Anterior cingulate cortex (tissue), 58 donors: Measurements from ENCODE around the gene KRTAP4-6.
"Not testable (repeated sequence)": the region's sequence is repeated elsewhere in the genome, so short reads cannot be mapped to it uniquely, and the experiment has no call there.

Experiments used
- DNase-seq, 58 donors: peaks; one replicate each; lab custom pipeline; 2025; lab: John Stamatoyannopoulos, UW

KRTAP4-6 gene

DNA sequence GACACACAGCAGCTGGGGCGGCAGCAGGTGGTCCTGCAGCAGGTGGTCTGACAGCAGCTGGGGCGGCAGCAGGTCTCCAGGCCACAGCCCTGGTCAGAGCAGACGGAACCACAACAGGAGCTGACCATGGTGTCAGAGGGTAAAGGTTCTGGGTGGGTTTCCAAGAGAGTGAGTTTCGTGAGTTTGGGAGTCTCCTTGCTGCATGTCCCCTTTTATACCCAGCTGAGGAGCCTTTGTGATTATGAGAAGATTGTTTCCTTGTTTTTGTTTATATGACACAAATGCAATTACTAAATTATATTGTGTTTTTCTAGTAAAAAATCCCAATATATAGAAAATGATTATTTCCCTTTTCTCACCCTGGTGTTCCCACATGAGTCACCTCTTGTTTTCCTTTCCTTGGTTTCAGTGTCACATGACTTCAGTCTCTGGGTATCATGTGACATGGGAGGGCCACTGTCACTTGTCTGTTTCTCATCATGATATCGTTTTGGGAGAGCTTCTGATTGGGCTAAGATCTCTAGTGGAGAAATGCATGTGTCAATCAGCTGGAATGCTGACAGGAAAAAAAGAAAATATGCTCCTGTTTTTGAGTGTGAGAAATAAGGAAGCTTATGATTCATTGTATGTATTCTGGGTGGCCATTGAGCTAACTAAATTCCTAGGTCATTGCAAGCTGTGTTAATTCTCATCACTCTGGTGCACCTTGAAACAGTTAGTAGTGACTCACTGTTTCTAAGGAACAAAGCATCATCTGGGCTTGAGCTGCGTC, at the start of gene KRTAP4-6:
TSS of gene KRTAP4-6 (minus strand) at position 185 of the 772 bp plus-strand sequence. CDS start at position 128, 57 bp downstream.
- no peak for DNase-seq

GRCh38 chr17:41189837-41190318, 49.5 kb upstream of the KRTAP4-6 start, which contains the start of gene KRTAP9-1:
KRTAP9-1 (plus strand) TSS chr17:41189887; CDS start chr17:41189887, 0 bp downstream.
- DNase-seq = not testable (repeated sequence)

DNA sequence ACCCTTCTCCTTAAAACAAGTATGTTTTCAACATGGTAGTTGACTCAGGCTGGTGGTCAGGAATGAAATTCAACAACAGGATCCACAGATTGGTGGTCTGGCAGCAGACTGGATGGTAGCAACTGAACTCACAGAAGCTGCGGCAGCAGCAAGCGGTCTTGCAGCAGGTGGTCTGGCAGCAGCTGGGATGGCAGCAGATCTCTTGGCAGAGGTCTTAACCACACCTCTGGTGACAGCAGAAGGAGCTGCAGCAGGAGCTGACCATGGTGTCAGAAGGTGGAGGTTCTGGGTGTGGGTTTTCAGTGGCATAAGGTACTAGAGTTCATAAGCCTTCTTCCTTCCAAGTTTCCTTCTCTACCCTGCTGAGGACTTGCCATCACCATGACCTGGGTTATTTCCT, 46.5 kb upstream of the KRTAP4-6 start:
- DNase-seq = no peak

DNA sequence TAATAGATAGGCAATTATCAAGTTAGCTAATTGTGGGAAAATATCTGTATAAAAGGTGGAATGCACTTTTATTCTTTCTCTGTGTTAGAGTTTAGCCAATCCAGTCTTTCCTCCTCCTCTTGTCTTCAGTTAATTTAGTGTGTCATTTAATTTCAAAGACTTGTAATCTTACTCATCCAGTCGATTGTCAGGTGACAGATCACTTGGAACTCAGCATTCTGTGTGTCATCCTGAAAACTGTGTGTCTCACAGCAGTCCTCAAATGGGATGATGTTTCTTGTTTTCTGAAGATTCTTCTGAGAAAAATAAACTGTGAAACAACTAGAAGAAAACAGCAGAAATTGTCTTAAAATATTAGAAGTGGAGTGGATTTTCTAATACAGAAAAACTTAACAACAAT, 44.7 kb upstream of the KRTAP4-6 start:
- no peak for DNase-seq

GRCh38 chr17:41184480-41184961, 44.2 kb upstream of the KRTAP4-6 start, which contains the start of gene KRTAP4-1:
KRTAP4-1 (minus strand) TSS chr17:41184911; CDS start chr17:41184854, 57 bp downstream.
- DNase-seq = no peak

DNA sequence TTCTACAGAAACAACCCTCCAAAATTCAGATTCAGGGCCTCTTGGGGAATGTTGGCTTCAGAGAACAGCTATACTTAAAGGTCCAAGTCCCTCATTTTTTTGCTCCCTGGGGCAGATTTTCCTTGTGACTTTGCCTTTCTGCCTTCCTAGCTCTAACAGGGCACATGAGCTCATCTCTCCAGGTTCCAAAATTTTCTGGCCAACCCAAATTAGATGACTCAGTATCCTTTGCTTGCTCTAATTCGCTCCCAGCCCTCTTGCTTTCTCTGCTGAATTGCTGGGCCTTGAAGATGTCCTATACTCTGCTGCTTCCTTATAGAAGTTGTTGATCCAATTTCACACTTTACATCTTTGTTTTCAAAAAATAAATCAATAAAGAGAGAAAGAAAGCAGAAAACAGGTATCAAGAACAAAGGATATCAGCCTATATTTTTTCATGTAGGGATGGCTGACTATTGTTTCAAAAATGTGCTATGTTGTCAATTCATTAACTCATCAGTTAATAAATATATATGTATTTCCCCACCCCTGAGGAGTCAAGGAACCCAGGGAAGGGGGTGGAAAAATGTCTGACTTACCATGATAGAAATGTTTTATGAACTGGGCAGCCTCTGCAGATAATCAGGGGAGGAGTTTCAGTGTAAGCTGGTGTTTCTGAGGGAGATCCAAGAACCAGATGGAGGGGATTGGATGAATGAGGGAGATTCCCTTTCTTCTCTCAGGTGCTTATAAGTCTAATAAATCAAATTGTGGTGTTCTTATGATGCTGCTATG, 38.7 kb upstream of the KRTAP4-6 start:
- no peak for DNase-seq

DNA sequence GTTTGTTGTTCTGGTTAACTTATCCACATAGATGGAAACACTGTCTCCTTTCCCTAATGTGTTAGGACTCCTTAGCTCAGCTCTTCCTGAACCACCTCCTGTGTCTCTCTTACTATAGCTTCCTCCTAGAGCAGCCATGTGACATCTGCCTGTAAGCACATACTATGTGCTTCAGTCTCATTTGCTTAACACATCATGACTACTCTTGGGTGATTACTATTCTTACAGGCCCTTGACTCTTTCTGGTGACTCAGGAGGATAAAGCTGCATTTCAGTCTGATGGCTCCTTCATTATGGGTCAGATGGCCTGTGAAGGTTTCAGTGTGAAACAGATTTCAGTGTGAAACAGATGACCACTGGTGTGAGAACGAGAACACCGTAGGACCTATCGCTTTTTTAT, 38.0 kb upstream of the KRTAP4-6 start:
- no peak for DNase-seq

- DNase-seq = no peak
Measured at GRCh38 chr17:41177727-41178271, 37.5 kb upstream of the KRTAP4-6 start, which contains the start of gene KRTAP4-2. KRTAP4-2 (minus strand) TSS chr17:41178221; CDS start chr17:41178164, 57 bp downstream.

DNA sequence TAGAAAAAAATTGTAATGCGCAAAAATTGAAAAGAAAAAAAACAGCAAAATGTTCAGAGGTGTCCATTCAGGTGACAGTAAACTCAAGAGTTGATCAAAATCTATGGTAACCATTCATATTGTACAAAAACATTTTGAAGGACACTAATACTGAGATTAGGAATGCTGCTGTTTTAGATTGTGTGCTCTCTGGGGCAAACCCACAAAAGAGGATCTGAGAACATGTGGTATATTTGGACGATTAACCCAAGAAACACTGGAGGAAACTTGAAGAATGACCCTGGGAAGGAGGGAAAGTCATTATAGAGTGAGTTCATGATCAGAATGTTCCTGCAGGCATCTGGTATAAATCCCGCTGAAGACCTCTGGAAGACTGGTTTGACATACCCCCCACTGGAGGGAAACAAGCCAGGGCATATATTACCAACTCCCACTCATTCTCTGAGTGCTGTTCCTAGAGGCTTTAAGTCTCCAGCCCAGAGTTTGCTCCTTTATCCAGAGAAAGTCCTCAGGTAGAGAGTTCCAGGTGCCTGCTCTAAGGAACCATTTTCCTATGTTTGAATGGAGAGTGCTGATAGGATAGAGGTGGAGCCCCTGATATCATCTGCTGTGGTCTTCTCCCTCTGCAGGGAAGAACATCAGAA, 36.5 kb upstream of the KRTAP4-6 start:
- no peak for DNase-seq

DNA sequence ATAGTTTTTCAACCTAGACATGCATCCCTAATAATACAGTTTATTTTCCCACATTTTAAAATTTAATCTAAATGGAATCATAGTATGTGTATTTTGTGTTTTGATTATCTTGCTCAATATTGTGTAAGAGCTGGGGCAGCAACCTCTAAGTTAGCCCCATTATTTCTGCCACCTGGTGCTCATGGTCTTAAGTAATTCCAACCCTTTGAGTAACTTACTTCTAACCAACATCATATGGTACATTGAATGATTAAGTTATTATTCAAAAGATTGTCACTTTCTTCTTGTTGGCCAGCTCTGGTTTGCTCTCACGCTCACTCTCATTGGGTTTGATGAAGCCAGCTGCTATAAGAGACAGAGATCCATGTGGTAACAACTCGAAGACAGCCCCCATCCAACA, 31.5 kb upstream of the KRTAP4-6 start:
- DNase-seq = no peak

DNA sequence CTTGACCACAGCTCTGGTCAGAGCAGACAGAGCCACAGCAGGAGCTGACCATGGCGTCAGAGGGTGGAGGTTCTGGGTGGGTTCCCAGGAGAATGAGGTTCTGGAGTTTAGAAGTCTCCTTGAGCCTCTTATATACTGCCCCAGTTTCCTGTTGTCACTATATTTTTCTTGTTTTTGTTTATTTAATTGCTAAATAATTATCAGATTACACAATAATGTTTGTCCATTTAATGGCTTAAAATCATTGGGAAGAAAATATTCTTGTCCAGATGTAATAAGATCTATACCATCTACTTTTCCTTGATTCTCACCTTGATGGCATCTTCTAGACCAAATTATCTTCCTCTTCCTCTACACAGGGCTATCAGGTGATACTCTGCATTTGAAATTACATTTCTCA, 27.8 kb upstream of the KRTAP4-6 start, which contains the start of gene KRTAP4-3:
TSS of gene KRTAP4-3 (minus strand) at position 101 of the 400 bp plus-strand sequence. CDS start at position 52, 49 bp downstream.
- DNase-seq = no peak

DNA sequence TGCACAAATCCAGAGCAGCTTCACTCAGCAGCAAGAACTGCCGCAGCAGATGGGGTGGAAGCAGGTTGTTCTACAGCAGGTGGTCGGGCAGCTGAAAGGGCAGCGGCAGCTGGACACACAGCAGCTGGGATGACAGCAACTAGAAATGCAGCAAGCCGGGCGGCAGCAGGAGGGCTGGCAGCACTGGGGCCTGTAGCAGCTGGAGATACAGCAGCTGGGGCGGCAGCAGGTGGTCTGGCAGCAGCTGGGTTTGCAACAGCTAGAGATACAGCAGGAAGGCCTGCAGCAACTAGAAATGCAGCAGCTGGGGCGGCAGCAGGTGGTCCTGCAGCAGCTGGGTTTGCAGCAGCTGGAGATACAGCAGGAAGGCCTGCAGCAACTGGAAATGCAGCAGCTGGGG, 27.2 kb upstream of the KRTAP4-6 start:
- DNase-seq = no peak

GRCh38 chr17:41163828-41164227, 23.5 kb upstream of the KRTAP4-6 start:
- DNase-seq = no peak

GRCh38 chr17:41160648-41161047, 20.3 kb upstream of the KRTAP4-6 start, which contains the start of gene KRTAP4-4:
KRTAP4-4 (minus strand) TSS chr17:41160748; CDS start chr17:41160691, 57 bp downstream.
- no peak for DNase-seq

DNA sequence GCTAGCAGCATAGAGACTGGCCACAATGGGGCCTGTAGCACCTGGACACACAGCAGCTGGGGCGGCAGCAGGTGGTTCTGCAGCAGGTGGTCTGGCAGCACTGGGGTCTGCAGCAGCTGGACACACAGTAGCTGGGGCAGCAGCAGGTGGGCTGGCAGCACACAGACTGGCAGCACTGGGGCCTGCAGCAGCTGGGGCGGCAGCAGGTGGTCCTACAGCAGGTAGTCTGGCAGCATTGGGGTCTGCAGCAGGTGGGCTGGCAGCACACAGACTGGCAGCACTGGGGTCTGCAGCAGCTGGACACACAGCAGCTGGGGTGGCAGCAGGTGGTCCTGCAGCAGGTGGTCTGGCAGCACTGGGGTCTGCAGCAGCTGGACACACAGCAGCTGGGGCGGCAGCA, 19.8 kb upstream of the KRTAP4-6 start:
- not testable (repeated sequence) for DNase-seq

GRCh38 chr17:41153856-41154255, 13.5 kb upstream of the KRTAP4-6 start:
- DNase-seq = peak in 4 of 58 donors; percentile 3 to 37 (median 12)

- DNase-seq = no peak
Measured at GRCh38 chr17:41151525-41151924, 11.2 kb upstream of the KRTAP4-6 start.

GRCh38 chr17:41150026-41150425, 9.7 kb upstream of the KRTAP4-6 start:
- no peak for DNase-seq

DNA sequence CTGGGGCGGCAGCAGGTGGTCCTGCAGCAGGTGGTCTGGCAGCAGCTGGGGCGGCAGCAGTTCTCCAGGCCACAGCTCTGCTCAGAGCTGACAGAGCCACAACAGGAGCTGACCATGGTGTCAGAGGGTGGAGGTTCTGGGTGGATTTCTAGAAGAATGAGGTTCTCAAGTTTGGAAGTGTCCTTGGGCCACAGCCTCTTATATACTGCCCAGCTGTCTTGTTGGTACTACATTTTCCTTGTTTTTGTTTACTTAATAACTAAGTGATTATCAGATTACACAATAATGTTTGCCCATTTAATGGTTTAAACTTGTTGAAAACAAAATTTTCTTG, 9.3 kb upstream of the KRTAP4-6 start, which contains the start of gene KRTAP4-5:
TSS of gene KRTAP4-5 (minus strand) at position 174 of the 334 bp plus-strand sequence. CDS start at position 116, 58 bp downstream.
- no peak for DNase-seq
